AG09319 (cell line): ENCODE data around the gene GATAD2A.
"Not testable (repeated sequence)": the region's sequence is repeated elsewhere in the genome, so short reads cannot be mapped to it uniquely, and the experiment has no call there.

Source experiments
- DNase-seq: peaks from one replicate; pipeline ENCODE4 v3.0.0-alpha.2; 2010; ENCODE audit warnings: low read depth; ENCODE audit errors: extremely low read depth
- CTCF ChIP-seq: IDR thresholded peaks from 2 replicates; pipeline ENCODE4 v1.5.1; 2011; ENCODE audit warnings: low read depth, mild to moderate bottlenecking, inconsistent platforms, low read length, moderate library complexity

Gene GATAD2A

GRCh38 chr19:19464339-19465098 lies 59.0 kb downstream of the GATAD2A start:
- TF ChIP-seq CTCF = no peak
- no peak for DNase-seq

GRCh38 chr19:19465436-19466070 lies 60.1 kb downstream of the GATAD2A start:
- no peak for DNase-seq
- no peak for TF ChIP-seq CTCF

GRCh38 chr19:19466201-19466600 lies 60.7 kb downstream of the GATAD2A start:
- no peak for DNase-seq
- no peak for TF ChIP-seq CTCF

GRCh38 chr19:19468424-19469050 lies 63.1 kb downstream of the GATAD2A start:
- DNase-seq = no peak
- no peak for TF ChIP-seq CTCF

- no peak for TF ChIP-seq CTCF
- no peak for DNase-seq
Observed at GRCh38 chr19:19470579-19470978, 65.1 kb downstream of the GATAD2A start.

GRCh38 chr19:19471682-19472081 lies 66.2 kb downstream of the GATAD2A start:
- no peak for DNase-seq
- TF ChIP-seq CTCF = no peak

GRCh38 chr19:19472106-19472505 lies 66.6 kb downstream of the GATAD2A start:
- not testable (repeated sequence) for DNase-seq
